ENCODE measurements around the gene THEMIS2. TPM values are rescaled to one million over a fixed set of nuclear protein-coding genes. Genes with fewer than 3 reads are reported as not detected.

The THEMIS2 gene
- total RNA-seq, 1 experiment from 2014 or later = 17.2 TPM

DNA sequence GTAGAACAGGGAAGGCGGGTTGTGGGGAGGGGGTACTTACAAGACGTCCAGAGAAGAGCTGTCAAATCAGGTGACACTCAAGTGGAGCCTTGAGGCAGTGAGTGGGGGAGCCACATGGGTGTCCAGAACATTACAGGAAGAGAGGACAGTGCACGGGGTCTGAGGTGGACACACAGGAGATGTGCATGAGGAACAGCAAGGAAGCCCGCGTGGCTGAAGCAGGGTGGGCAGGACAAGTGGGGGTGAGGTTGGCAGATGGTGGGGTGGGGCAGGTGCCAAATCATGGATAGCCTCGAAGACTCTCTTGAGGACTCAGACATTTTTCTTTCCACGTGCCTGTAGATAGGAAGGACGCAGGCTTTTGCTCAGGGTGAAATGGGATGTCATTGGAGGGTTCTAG is 63.4 kb downstream of the THEMIS2 start:
- H3K4me3 Mint-ChIP-seq = peak overlapping the region; percentile 86 to 91
- no peak overlapping the region for H2AFZ ChIP-seq (ENCODE audit: low read length)
- H3K27me3 Mint-ChIP-seq (ENCODE audit: low read depth) = peaks cover 2% of the 10 kb centered on the region; the same call in 1 of the 2 replicates
- no peak overlapping the region for H4K8ac ChIP-seq (replicated peaks; ENCODE audit: insufficient read length, low read depth, low read length)
- H2AK5ac ChIP-seq (ENCODE audit: insufficient read length, low read length) = no peak overlapping the region
- no peak overlapping the region for H3K4ac ChIP-seq (ENCODE audit: low read depth, low read length)
- no peaks in the 10 kb centered on the region for H3K9me3 ChIP-seq (ENCODE audit: control insufficient read depth, low read depth, low read length)
- H2BK5ac ChIP-seq (ENCODE audit: insufficient read length, low read length) = no peak overlapping the region
- peak overlapping the region; percentile 91 for H3K4me2 ChIP-seq (ENCODE audit: insufficient read depth, insufficient read length, low read length)
- peak overlapping the region in 2 of 3 experiments; percentile 7 to 95; a peak in 3 of 7 replicates for H3K27ac Mint-ChIP-seq
- peaks cover 2% of the 10 kb centered on the region; the same call in 1 of the 2 replicates for H3K79me2 ChIP-seq (ENCODE audit: insufficient read depth, low read length)
- no peak overlapping the region for H3K18ac ChIP-seq (ENCODE audit: insufficient read length, low read depth, low read length)
- no peak overlapping the region for H4K91ac ChIP-seq (ENCODE audit: insufficient read length, low read depth, low read length)
- WGBS (ENCODE audit: extremely low coverage, insufficient read length, low lambda C conversion rate) = no CpG with 5 or more reads among the region's 8 CpGs
- H3K36me3 Mint-ChIP-seq (ENCODE audit: insufficient read depth in 1 of 3, low read depth in 3 of 3) = peaks cover 0 to 9% (median 6%) of the 10 kb centered on the region in 3 experiments; a peak in 4 of 7 replicates
- DNase-seq = no peak
- no peak overlapping the region for H2BK20ac ChIP-seq (ENCODE audit: low read depth, low read length, poor library complexity, severe bottlenecking)
- no peak overlapping the region for H3K56ac ChIP-seq (ENCODE audit: insufficient read length, low read depth, low read length)
- peaks cover 15% of the 10 kb centered on the region for H3K23me2 ChIP-seq (ENCODE audit: insufficient read length, low read depth, low read length, poor library complexity, severe bottlenecking)
- H3K23ac ChIP-seq (ENCODE audit: insufficient read length, low read depth, low read length) = no peak overlapping the region
- H3T11ph ChIP-seq (ENCODE audit: low read length) = no peak overlapping the region
- peaks cover 2% of the 10 kb centered on the region for H3K79me1 ChIP-seq (ENCODE audit: insufficient read depth, low read depth, low read length, poor library complexity, severe bottlenecking)
- H3K14ac ChIP-seq (ENCODE audit: insufficient read depth, low read length) = peak overlapping the region; percentile 19; the same call in 1 of the 2 replicates
- H2BK15ac ChIP-seq (ENCODE audit: low read depth, low read length) = no peak overlapping the region
- no peak overlapping the region for H2BK120ac ChIP-seq (ENCODE audit: low read depth, low read length, poor library complexity, severe bottlenecking)
- no peak overlapping the region for H4K5ac ChIP-seq (ENCODE audit: insufficient read length, low read depth, low read length)
- H3K27ac ChIP-seq (ENCODE audit: insufficient read length, low read depth, low read length) = no peak overlapping the region
- H3K4me1 ChIP-seq (ENCODE audit: insufficient read depth, low read length) = peaks cover 11% of the 10 kb centered on the region; the same call in 1 of the 2 replicates
- peak overlapping the region; percentile 81 for H3K9ac ChIP-seq (ENCODE audit: extremely low read depth, insufficient read length, low read length)
- no peaks in the 10 kb centered on the region for H3K27me3 ChIP-seq (ENCODE audit: insufficient read depth, low read length)
- no peaks in the 10 kb centered on the region for H4K20me1 ChIP-seq (ENCODE audit: control insufficient read depth, insufficient read depth, insufficient read length)
- H2BK12ac ChIP-seq (ENCODE audit: insufficient read length, low read depth, low read length) = no peak overlapping the region
- no peaks in the 10 kb centered on the region; a peak in 1 of 5 replicates for H3K9me3 Mint-ChIP-seq
- H3K4me1 Mint-ChIP-seq = peaks cover 57 to 61% of the 10 kb centered on the region in 2 experiments
- TF ChIP-seq CTCF (conservative IDR thresholded peaks at IDR 0.05) = no peak

Other genes starting within 250 kb of the THEMIS2 start
- gene FGR, start 237.4 kb upstream of the THEMIS2 start, total RNA-seq (2021) = 0.15 TPM in 1 of 2 replicates, not detected in the other
- 4.3 and 6.4 TPM in 2 replicates for gene IFI6, start 200.4 kb upstream of the THEMIS2 start, total RNA-seq (2021)
- 10.6 and 12.3 TPM in 2 replicates for gene FAM76A, start 146.6 kb upstream of the THEMIS2 start, total RNA-seq (2021)
- gene STX12, start 99.3 kb upstream of the THEMIS2 start, total RNA-seq (2021) = 9.9 and 10.6 TPM in 2 replicates
- 58.8 and 59.9 TPM in 2 replicates for gene PPP1R8, start 41.8 kb upstream of the THEMIS2 start, total RNA-seq (2021)
- 81.4 and 83.5 TPM in 2 replicates for gene RPA2, start 42.0 kb downstream of the THEMIS2 start, total RNA-seq (2021)
- 49.5 and 51.3 TPM in 2 replicates for gene SMPDL3B, start 62.5 kb downstream of the THEMIS2 start, total RNA-seq (2021)
- gene XKR8, start 87.4 kb downstream of the THEMIS2 start, total RNA-seq (2021) = 17.2 and 17.9 TPM in 2 replicates
- 30.0 and 32.7 TPM in 2 replicates for gene EYA3, start 216.1 kb downstream of the THEMIS2 start, total RNA-seq (2021)

Data from H9 (cell line).